ENCODE results near the gene FIGNL1. TPM values are rescaled to one million over a fixed set of nuclear protein-coding genes. Genes with fewer than 3 reads are reported as not detected.
"Not testable (repeated sequence)": the region's sequence is repeated elsewhere in the genome, so short reads cannot be mapped to it uniquely, and the experiment has no call there.

Gene FIGNL1
- polyA plus RNA-seq, 3 donors = 21.4 to 31.5 (median 26.5) TPM

GRCh38 chr7:50474382-50475160 lies 24.4 kb upstream of the FIGNL1 start:
- DNase-seq (ENCODE audit: extremely low read depth in 1 of 11, low read depth in 9 of 11, low spot score in 4 of 11) = no peak

- DNase-seq (ENCODE audit: extremely low read depth in 1 of 11, low read depth in 9 of 11, low spot score in 4 of 11) = no peak
Observed at GRCh38 chr7:50473531-50473930, 23.4 kb upstream of the FIGNL1 start.

- no peak for DNase-seq (ENCODE audit: extremely low read depth in 1 of 11, low read depth in 9 of 11, low spot score in 4 of 11)
Observed at GRCh38 chr7:50472427-50472826, 22.3 kb upstream of the FIGNL1 start.

- no peak for DNase-seq (ENCODE audit: extremely low read depth in 1 of 11, low read depth in 9 of 11, low spot score in 4 of 11)
Observed at GRCh38 chr7:50471970-50472369, 21.8 kb upstream of the FIGNL1 start.

- DNase-seq (ENCODE audit: extremely low read depth in 1 of 11, low read depth in 9 of 11, low spot score in 4 of 11) = no peak
Observed at GRCh38 chr7:50470250-50471163, 20.4 kb upstream of the FIGNL1 start.

GRCh38 chr7:50469181-50469580 lies 19.0 kb upstream of the FIGNL1 start:
- DNase-seq (ENCODE audit: extremely low read depth in 1 of 11, low read depth in 9 of 11, low spot score in 4 of 11) = no peak

- peak in 9 of 11 donors; percentile 46 to 65 (median 52) for DNase-seq (ENCODE audit: extremely low read depth in 1 of 11, low read depth in 9 of 11, low spot score in 4 of 11)
Observed at GRCh38 chr7:50467817-50468610, 17.9 kb upstream of the FIGNL1 start.

GRCh38 chr7:50466815-50467585 lies 16.9 kb upstream of the FIGNL1 start:
- DNase-seq (ENCODE audit: extremely low read depth in 1 of 11, low read depth in 9 of 11, low spot score in 4 of 11) = no peak

- no peak for DNase-seq (ENCODE audit: extremely low read depth in 1 of 11, low read depth in 9 of 11, low spot score in 4 of 11)
Observed at GRCh38 chr7:50463035-50463434, 12.9 kb upstream of the FIGNL1 start.

GRCh38 chr7:50462361-50462760 lies 12.2 kb upstream of the FIGNL1 start:
- DNase-seq (ENCODE audit: extremely low read depth in 1 of 11, low read depth in 9 of 11, low spot score in 4 of 11) = no peak

GRCh38 chr7:50461695-50462094 lies 11.5 kb upstream of the FIGNL1 start:
- DNase-seq (ENCODE audit: extremely low read depth in 1 of 11, low read depth in 9 of 11, low spot score in 4 of 11) = no peak

- DNase-seq (ENCODE audit: extremely low read depth in 1 of 11, low read depth in 9 of 11, low spot score in 4 of 11) = not testable (repeated sequence)
Observed at GRCh38 chr7:50459183-50459582, 9.0 kb upstream of the FIGNL1 start.

GRCh38 chr7:50458651-50459050 lies 8.5 kb upstream of the FIGNL1 start:
- not testable (repeated sequence) for DNase-seq (ENCODE audit: extremely low read depth in 1 of 11, low read depth in 9 of 11, low spot score in 4 of 11)

- DNase-seq (ENCODE audit: extremely low read depth in 1 of 11, low read depth in 9 of 11, low spot score in 4 of 11) = no peak
Observed at GRCh38 chr7:50456371-50457123, 6.4 kb upstream of the FIGNL1 start.

- DNase-seq (ENCODE audit: extremely low read depth in 1 of 11, low read depth in 9 of 11, low spot score in 4 of 11) = no peak
Observed at GRCh38 chr7:50455658-50456057, 5.5 kb upstream of the FIGNL1 start.

GRCh38 chr7:50454968-50455367 lies 4.8 kb upstream of the FIGNL1 start:
- no peak for DNase-seq (ENCODE audit: extremely low read depth in 1 of 11, low read depth in 9 of 11, low spot score in 4 of 11)

- DNase-seq (ENCODE audit: extremely low read depth in 1 of 11, low read depth in 9 of 11, low spot score in 4 of 11) = peak in 1 of 11 donors; percentile 9
Observed at GRCh38 chr7:50450590-50451032, 461 bp upstream of the FIGNL1 start.

GRCh38 chr7:50449501-50449880 lies 659 bp downstream of the FIGNL1 start:
- DNase-seq (ENCODE audit: extremely low read depth in 1 of 11, low read depth in 9 of 11, low spot score in 4 of 11) = no peak

Data from renal cortex interstitium (tissue), 11 donors.